ENCODE data around the gene GSG1L2.

DNA sequence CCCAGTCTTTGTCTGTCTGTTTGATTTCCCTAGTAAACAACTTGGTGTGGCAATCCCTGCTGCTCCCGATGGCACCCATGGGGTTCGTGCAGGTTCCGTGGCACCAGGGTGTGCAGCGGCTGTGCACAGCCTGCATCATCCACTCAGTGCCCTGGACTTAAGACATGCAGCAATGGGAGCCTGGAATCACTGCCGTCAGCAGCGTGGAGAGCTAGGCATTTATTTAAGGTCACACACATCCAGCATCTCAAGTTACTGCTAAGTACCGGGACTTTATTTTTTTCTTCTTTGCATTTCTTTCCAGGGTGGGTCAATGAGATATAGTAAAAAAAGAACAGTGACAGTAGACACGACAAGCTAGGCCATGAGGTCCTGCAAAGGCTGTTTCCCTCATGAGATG is 33.3 kb downstream of the GSG1L2 start:
- TF ChIP-seq POLR2A (IDR thresholded peaks at IDR 0.05) (no peak), EP300 (IDR thresholded peaks at IDR 0.05) (no peak)

Data from sigmoid colon (tissue), 4 donors.